HG03095 (cell line): Measurements from ENCODE around the gene ZG16B.

Source experiments
- ATAC-seq: cut with Tn5 transposase; IDR thresholded peaks from one replicate; pipeline ENCODE4 v1.9.1; 2021; ENCODE audit warnings: moderate library complexity; ENCODE audit not compliant: unreplicated experiment

The ZG16B gene, protein sequence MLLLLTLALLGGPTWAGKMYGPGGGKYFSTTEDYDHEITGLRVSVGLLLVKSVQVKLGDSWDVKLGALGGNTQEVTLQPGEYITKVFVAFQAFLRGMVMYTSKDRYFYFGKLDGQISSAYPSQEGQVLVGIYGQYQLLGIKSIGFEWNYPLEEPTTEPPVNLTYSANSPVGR

DNA sequence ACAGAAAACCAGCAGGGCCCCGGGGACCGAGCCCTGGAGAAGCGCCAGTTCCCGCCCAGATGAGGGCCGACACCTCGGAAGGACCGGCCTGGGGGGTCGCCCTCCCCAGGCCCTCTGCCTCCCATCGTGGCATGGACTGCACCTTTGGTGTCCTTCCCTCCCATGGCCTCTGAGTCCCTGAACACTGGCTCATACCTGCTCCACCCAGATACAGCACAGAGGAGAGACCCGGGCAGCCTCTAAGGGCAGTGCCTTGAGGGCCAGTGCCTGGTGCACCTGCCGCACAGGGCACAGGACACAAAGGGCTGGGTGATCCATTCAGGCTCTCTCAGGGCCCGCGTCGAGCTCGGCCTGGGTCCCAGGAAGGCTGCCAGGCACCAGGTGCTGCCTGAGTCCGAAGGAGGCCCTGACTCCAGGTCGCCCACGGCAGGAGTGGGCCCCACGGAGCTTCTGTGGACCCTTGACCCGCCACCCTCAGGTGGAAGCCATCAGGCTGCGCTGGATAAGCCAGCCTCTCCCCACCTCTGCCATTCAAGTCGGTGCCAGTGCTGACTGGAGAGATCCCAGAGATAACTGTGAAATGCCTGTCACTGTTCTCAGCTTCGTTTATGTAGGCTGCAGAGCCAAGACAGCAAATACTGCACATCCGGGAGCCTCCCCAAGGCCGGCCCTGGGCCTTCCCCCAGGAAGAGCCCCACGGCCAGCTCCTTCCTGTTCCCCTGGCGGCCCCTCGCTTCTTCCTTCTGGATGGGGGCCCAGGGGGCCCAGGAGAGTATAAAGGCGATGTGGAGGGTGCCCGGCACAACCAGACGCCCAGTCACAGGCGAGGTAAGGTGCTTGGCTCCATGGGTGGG is at the start of gene ZG16B:
ZG16B (plus strand) TSS at position 803 of the 854 bp plus-strand sequence. CDS start 139 bp downstream, outside the sequence.
- no peak for ATAC-seq

DNA sequence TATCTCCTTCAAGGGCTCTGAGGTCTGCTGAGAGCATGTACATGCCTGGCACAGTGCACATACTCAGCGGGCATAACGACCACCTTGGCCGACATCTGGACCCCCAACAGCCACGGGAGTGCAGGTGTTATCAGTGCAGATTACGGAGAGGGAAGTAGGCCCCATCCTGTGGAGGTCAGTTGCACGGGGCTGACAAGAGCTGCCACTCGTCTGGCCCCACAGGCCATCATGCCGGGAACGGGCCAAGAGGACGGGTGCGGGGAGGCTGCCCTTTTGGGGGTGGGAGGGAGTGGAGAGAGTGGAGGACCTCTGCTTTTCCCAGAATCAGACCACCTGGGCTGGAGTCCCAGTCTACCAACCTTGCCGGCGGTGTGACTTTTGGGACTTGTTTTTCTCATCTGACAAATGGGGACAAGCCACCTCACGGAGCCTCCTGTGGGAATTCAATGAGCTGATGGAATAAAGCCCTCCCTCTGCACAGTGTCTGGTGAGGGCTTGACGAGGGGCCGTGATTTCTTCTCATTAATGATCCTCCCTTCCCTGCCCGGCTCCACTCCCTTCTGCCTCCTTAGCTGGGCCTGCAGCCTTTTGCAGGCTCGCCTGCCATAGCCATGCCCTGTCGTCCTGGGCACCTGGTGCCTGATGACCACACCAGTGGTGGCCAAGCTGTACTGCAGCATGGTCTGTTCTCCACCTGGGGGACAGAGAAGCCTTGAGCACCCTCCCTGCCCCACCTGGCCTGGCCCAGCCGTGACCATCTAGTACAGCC is 47.3 kb upstream of the ZG16B start:
- no peak for ATAC-seq

DNA sequence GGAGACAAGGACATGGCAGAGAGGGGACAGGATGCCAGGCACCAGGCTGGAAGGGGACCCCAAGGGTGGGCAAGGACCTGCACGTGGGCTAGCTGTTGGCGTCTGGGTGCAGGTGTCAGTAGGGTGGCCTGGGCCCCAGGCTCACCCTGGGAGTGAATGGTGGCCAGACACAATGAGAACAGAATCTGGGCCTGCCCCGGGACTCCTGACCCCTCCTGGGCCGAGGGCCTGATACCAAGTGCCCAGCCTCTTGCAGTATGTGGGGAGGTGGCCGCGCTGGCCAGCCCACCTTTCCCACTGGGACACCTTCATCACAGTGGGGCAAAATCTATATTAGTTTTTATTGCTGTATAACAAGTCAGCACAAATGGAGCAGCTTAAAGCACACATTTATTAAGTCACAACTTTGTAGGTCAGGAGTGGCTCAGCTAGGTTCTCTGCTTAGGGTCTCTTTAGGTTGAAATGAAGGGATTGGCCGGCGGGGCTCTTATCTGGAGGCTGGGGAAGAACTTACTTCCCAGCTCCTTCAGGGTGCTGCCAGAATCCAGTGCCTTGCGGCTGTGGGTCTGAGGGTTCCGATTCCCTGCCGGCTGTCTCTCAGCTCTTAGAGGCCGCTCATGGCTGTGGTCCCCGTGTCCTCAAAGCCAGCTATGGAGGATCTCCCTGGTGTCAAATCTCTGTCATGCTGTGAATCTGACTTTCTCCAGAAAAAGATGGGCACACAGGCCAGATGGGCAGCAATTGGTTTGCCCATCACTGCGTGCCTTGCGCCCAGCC is 46.3 kb upstream of the ZG16B start:
- no peak for ATAC-seq

DNA sequence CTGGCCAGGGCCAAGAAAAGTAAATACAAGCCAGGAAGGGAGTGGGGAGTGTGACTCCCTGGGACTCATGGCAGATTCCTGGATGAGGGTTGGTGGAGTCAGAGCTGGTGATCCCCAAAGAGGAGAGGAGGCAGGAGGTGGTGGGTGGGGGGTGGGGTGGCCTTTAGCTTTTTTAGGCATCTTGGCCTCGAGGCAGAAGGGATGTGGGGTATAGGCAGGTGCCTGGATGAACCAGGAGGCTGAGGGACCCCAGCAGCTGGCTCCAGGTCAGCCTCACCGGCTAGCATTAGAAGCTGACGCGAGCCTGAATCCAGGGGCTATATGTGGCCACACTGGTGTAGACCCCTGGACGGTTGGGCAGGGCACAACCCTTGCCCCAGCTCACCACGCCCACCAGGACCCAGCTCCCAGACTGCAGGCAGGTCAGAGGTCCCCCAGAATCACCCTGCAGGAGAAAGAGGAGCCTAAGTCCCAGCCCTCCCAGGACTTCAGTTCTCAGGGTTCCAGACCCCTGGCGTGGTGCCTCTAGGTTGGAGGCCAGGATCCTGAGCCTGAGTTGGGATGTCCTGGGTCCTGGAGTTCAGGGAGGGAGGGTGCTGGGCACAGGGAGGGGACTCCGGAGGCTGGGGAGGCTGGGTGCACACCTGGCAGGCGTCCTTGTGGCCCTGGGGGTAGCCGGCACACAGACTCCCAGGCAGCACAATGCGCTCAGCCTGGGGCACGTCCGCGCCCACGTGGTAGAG is 45.6 kb upstream of the ZG16B start:
- no peak for ATAC-seq

DNA sequence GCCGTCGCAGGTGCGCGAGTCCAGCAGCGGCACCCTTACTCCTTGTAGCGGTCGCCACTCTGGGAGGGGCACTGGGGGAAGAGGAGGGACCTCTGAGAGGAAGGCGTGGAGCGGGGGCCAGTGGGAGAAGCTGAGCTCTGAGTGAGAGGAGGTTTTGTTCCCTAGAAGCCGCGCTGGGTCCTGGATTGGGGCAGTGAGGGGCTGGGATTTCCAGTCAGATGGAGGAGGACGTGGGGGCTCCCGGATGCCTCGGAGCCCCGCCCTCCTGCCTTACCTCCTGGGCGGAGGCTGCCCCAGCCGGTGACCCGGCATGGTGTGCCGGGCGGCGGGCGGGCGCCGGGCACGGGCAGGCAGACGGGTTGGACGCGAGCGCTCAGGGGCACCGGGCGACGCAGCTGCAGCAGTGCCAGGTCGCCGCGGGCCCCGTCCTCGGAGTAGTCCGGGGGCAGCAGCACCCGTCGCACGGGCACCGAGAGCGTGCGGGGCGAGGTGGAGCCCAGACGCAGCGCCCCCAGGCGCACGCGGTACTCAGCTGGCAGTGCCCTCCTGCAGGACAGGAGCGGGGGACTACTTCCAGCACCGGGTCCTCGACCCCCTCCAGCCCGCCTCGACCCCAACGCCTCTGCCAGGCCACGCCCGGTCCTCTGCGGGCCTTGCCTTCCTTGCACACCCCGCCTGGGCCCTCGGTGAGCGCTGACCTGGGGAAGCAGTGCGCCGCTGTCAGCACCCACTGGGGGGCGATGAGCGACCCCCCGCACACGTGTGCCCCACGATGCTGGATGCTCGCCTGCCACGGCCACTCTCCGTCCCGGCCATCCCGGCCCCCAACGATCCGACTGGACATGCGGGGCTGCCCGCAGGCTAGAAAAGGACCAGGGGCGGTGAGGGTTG is 44.8 kb upstream of the ZG16B start:
- no peak for ATAC-seq

DNA sequence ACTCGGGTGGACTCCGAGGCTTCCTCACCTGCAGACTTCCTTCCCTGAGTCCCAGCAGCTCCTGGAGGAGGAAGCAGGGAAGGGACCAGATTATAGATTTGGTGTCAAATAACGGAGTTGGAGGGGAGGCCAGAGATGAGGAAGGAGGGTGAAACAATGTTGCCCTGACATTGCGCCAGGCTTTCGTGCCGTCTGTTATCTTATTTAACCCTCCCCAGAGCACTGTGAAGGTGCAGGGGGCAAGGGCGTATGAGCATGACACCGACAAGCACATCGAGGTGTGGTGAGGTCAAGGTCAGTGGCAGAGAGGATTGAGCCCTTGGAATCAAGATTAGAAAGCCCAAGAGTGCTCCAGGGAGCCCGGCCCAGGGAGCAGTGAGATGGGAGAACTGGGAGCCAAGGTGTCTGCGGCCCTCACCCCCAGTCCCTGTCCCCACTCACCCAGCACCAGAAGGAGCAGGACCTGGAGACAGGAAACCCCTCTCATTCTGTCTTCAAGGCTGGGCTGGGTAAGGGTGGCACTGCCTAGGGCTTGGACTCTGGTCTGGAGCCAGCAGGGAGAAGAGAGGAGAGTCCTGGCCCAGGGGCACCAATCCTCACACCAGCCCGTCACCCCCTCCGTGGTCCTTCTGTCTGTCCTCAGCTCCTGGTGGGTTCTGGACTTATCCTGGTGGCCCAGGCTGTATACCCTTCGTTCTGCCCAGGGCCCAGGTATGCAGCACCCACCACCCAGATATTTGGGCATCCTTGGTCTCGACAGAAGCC is 43.9 kb upstream of the ZG16B start:
- no peak for ATAC-seq

DNA sequence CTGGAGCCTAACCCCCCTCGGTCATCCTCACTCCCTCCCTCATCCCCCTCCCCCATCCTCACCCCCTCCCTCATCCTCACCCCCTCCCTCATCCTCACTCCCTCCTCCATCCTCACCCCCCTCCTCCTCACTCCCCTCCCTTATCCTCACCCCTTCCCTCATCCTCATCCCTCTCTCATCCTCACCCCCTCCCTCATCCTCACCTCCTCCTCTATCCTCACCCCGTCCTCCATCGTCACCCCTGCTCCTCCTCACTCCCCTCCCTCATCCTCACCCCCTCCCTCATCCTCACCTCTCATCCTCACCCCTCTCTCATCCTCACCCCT is 43.3 kb upstream of the ZG16B start:
- no peak for ATAC-seq

DNA sequence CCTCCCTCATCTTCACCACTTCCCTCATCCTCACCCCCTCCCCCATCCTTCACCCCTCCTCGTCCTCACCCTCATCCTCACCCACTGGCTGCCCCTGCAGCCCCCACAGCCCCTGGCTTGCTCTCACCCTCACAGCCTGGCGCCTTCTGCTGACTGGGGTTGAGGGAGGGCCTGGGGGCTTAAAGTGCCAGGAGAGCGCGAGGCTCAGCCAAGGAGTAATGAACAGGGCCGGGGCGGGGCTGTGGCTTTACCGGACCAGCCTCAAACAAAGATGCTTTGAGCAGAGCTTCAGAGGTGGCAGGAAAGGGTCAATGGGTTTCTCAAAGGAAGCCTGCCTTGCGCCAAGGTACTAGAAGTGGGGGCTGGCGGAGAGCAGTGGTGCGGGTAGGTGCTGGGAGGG is 42.7 kb upstream of the ZG16B start, which contains the start of gene PRSS33:
PRSS33 (minus strand) TSS at position 155 of the 400 bp plus-strand sequence. CDS start 1,013 bp downstream, outside the sequence.
- no peak for ATAC-seq

DNA sequence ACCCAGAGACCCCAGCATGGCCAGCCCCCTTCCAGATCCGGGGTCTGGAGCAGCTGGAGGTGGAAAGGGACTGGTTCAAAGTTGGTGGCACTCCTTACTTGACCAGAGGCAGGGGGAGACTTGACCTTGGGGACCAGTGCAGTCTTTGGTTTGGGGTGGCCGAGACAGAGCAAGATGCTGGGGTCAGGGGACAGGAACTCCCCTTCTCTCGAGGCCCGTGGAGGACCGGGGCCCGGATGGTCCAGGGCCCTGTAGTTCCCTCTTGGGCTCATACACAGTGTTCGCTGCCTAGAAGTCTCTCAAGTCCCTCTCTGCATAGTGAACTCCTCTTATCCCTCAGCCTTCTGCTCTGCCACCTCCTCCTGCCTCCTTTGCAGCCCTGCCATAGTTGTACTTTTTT is 42.1 kb upstream of the ZG16B start:
- no peak for ATAC-seq

DNA sequence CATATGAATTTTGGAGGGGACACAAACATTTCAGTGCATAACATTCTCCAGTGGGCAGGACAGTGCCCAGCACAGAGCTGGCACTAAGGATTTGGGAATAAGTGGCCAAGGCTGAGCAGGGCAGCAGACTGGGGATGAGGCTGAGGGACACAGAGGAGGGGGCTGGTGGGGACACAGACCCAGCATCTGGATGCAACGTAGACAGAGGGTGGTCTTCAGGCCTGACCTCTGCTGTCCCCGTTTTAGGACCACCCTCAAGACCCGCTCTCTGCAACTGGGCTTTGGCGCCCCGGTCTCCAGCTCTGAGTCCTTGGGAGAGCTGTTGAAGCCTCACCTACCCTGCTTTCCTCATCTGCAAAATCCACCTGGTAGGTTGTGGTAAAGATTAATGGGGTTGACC is 39.5 kb upstream of the ZG16B start:
- ATAC-seq, result no peak

DNA sequence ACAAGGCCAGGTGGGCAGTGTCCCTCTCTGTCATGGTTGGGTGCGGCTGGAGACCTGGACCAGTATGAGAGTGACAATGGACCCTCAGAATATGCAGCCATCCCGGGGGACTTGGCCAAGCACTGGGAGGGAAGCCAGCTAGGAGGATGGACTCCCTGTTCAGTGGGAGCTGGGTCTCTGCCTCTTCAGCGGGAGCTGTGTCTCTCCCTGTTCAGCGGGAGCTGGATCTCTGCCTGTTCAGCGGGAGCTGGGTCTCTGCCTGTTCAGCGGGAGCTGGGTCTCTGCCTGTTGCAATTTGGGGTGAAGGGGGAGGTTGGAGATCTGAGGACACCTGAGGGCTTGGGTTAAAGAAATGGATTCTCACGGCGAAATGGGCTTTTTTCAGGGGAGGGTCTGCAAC is 38.9 kb upstream of the ZG16B start:
- no peak for ATAC-seq

DNA sequence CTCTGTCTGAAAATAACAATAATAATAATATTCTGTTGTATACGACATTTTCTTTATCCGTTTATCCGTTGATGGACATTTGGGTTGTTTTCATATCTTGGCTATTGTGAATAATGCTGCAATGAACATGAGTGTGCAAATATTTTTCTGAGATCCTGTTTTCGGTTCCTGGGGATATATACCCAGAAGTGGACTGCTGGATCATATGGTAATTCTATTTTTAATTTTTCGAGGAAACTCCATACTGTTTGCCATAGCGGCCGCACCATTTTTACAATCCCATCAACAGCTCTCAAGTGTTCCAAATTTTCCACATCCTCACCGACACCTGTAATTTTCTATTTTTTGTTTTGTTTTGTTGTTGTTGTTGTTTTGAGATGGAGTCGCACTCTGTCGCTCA is 37.2 kb upstream of the ZG16B start:
- no peak for ATAC-seq

DNA sequence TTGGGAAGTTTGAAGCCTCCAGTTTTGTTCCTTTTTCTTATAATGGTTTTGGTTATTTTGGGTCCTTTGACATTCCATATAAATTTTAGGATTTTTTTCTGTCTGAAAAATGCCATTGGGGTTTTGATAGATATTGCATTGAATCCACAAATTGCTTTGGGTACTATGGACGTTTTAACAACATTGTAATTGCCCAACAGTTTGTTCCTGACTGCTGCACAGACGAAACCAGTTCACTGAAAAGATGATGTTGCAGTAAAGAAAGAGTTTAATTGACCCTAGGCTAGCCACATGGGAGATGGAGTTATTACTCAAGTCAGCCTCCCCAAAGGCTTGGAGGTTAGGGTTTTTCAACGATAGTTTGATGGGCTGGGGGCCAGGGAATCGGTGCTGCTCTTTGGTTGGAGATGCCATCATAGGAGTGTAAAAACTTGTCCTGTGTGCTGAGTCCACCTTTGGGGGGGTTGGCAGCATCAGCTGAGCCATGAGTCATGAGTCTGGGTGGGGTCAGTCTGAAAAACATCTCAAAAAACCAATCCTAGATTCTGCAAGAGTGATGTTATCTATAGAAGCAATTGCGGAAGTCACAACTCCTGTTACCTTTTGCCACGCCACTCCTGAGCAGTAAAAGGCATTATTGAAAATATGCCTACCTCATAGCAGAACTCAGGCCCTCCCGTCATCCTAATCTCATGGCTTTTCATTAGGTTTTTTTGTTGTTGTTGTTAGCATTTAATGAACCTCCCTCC is 34.5 kb upstream of the ZG16B start:
- ATAC-seq, result no peak

DNA sequence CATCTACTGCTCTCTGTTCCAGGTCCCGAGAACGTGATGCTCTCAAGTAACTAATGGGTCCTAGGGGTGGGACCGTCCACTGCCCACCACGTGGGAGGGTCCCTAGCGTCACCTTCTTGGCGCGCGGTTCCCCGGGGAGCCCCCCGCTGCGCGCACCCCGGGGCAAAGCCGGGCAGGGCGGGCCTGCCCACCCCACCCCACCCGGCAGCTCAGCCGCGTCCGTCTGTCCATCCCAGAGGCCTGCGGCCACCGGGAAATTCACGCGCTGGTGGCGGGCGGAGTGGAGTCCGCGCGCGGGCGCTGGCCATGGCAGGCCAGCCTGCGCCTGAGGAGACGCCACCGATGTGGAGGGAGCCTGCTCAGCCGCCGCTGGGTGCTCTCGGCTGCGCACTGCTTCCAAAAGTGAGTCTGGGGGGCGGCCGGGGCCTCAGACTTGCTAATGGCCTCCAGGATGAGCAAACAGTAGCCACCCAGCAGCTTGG is 31.3 kb upstream of the ZG16B start:
- ATAC-seq, result no peak

DNA sequence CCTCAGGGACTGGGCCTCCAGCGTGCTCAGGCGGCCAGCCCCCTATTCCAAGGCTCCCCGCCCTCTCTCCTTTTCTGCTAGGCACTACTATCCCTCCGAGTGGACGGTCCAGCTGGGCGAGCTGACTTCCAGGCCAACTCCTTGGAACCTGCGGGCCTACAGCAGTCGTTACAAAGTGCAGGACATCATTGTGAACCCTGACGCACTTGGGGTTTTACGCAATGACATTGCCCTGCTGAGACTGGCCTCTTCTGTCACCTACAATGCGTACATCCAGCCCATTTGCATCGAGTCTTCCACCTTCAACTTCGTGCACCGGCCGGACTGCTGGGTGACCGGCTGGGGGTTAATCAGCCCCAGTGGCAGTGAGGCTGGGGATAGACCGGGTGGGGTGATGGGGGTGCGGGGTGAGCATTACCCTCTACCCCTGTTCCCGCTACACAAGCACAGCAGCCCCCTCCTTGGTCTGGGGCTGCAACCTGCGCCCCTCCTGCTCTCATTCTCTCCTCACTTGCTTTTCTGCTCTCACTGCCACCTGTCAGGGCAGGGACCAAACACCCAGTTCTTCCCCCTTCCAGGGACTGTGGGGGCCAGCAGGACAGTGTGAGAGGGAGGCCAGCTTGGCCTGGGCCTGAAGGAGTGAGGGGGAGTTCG is 30.8 kb upstream of the ZG16B start:
- no peak for ATAC-seq

DNA sequence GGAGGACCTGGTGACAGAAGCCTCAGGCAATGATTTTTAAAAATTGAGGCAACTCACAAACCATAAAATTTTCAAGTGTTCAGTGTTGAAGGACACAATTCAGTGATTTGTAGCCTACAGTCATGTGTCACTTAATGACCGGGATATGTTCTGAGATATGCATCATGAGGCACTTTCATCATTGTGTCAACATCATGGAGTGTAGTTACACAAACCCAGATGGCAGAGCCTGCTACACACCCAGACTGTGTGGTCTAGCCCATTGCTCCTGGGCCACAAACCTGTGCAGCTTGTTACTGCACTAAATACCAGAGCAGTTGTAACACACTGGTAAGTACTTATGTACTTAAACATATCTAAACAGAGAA is 30.3 kb upstream of the ZG16B start:
- no peak for ATAC-seq

DNA sequence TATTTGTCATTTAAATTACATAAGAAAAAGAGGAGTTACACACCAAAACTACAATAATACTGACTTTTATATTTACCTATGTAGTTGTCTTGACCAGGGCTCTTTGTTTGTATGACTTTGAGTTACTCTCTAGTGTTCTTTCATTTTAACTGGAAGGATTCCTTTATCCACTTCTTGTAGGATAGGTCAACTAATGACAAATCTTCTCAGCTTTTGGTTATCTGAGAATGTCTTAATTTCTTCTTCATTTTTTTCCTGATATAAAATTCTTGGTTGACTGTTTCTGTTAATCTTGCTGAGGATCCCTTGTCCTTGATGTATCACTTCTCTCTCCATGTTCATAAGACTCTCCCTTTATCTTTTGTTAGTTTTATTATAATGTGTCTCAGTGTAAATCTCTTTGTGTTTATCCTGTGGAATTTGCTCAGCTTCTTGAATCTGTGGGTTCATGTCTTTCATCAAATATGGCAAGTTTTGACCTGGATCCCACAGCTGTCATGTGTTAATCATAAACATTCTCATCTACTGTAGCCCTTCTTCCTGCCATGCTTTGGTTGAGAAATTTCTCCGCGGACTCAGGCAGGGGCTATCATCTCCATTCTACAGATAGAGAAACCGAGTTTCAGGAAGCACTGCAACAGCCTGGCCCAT is 26.4 kb upstream of the ZG16B start:
- no peak for ATAC-seq
